Karpas-422 (cell line): ENCODE results near the gene TMEM132E. TPM values are rescaled to one million over a fixed set of nuclear protein-coding genes. Genes with fewer than 3 reads are reported as not detected.

ENCODE experiments used
- DNase-seq: peaks from one replicate; pipeline ENCODE4 v3.0.0-alpha.2; 2015
- H2AFZ ChIP-seq: fragments of 200-600 bp; sonication (generic); 2 replicates; pipeline ENCODE4 v1.6.1; 2014; ENCODE audit warnings: antibody characterized with exemption, low read length, mixed read lengths
- H3K27ac ChIP-seq: fragments of 200-600 bp; sonication (generic); 2 replicates; pipeline ENCODE4 v1.5.1; 2014; ENCODE audit warnings: mild to moderate bottlenecking, low read length, moderate library complexity
- H3K27me3 ChIP-seq: fragments of 200-600 bp; sonication (generic); 2 replicates; pipeline ENCODE4 v1.6.1; 2014; ENCODE audit warnings: low read length, mixed read lengths
- H3K36me3 ChIP-seq: fragments of 200-600 bp; sonication (generic); 2 replicates; pipeline ENCODE4 v1.6.1; 2014; ENCODE audit warnings: low read length, mixed read lengths; ENCODE audit not compliant: insufficient read depth
- H3K4me1 ChIP-seq: fragments of 200-600 bp; sonication (generic); 2 replicates; pipeline ENCODE4 v1.6.1; 2014; ENCODE audit warnings: mild to moderate bottlenecking, low read length, mixed read lengths
- H3K4me2 ChIP-seq: fragments of 200-600 bp; sonication (generic); 2 replicates; pipeline ENCODE4 v1.6.1; 2014; ENCODE audit warnings: low read length, low read depth, mild to moderate bottlenecking; ENCODE audit not compliant: poor library complexity, severe bottlenecking
- H3K4me3 ChIP-seq: fragments of 200-600 bp; sonication (generic); 2 replicates; pipeline ENCODE4 v1.5.1; 2014; ENCODE audit warnings: mild to moderate bottlenecking, antibody characterized with exemption, low read length, mixed read lengths
- H3K79me2 ChIP-seq: fragments of 200-600 bp; sonication (generic); 2 replicates; pipeline ENCODE4 v1.6.1; 2014; ENCODE audit warnings: mild to moderate bottlenecking, low read length, mixed read lengths
- H3K9ac ChIP-seq: fragments of 200-600 bp; sonication (generic); 2 replicates; pipeline ENCODE4 v1.6.0; 2014; ENCODE audit warnings: low read length
- H3K9me2 ChIP-seq: fragments of 200-600 bp; sonication (generic), shearing (Covaris generic); replicated peaks from 2 replicates; pipeline ENCODE4 v1.6.0; 2014; ENCODE audit warnings: mild to moderate bottlenecking, low read length, moderate library complexity; ENCODE audit not compliant: insufficient read depth
- H3K9me3 ChIP-seq: fragments of 300-700, 200-600 bp; sonication (generic); 2 replicates; pipeline ENCODE4 v1.6.1; 2014; ENCODE audit warnings: low read length, mixed read lengths
- H4K20me1 ChIP-seq: fragments of 200-600 bp; sonication (generic); 2 replicates; pipeline ENCODE4 v1.6.1; 2014; ENCODE audit warnings: mild to moderate bottlenecking, antibody characterized with exemption, low read length, low read depth; ENCODE audit not compliant: insufficient read depth
- total RNA-seq: library from RNA; depleted of rRNA; stranded (reverse); fragments of >200 nt; shearing (Covaris generic); gene quantifications from 2 replicates; pipeline ENCODE4 v1.2.3, GENCODE V29; 2014; ENCODE audit warnings: low replicate concordance

TMEM132E gene
- total RNA-seq, 1 experiment from 2014 or later = not detected

DNA sequence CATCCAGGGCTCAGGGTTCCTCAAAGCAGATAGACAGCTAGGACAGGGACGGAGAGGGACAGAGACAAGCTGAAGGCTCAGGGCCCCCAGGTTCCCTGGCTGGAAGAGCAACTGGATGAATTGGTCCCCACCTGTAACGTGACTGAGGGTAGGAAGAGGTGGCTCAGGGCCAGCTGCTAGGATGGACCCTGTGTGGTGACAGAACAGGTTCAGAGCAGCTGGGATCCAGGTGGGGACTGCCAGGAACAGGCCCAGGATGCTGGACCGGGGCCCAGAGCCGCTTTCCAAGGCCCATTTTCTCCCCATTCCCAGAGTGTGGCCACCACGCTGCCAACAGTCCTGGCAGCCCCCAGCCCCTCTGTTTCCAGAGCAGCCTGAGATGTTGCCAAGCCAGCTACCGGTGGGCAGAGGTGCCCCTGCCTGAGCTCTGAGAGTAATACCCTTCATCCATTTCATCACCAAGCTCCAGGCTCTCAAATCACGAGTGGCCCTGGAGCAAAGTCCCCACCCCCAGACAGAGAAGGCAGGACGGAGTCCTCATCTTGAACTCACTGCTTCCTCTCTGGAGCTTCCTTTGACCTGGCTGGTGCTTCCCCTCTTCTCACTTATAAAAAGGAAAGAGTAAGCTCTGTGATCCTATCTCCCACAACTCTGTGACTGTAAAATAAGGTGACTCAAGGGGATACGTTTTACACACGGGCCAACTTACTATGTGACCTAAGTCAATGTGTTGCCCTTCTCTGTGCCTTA is 79.6 kb downstream of the TMEM132E start:
- Histone ChIP-seq H3K9me2 (no peaks in the 10 kb centered on the region), H3K4me1 (no peaks in the 10 kb centered on the region), H2AFZ (no peak overlapping the region), H3K27ac (no peak overlapping the region), H3K27me3 (no peaks in the 10 kb centered on the region), H3K9ac (no peak overlapping the region), H3K4me3 (no peak overlapping the region), H3K36me3 (no peaks in the 10 kb centered on the region), H3K79me2 (no peaks in the 10 kb centered on the region), H4K20me1 (no peaks in the 10 kb centered on the region), H3K4me2 (no peak overlapping the region), H3K9me3 (no peaks in the 10 kb centered on the region)
- no peak for DNase-seq

DNA sequence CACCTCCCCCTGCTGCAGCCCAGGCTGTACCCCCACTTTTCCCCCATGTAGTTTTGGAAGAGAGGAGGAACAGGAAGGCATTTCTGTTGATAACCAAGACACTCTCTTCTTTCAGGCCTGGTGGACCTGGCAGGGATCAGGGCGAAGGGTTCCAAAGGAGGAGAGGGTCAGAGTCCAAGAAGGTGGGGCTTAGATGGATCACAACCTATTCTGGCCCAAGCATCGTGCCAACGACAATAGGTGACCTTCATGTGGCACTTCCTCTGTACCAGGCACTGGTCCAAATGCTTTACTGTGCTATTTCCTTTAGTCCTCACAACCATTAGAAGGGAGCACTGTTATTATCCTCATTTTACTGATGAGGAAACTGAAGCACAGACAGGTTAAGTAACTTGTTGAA is 84.3 kb downstream of the TMEM132E start:
- Histone ChIP-seq H4K20me1 (no peaks in the 10 kb centered on the region), H3K79me2 (no peaks in the 10 kb centered on the region), H3K9ac (no peak overlapping the region), H3K36me3 (no peaks in the 10 kb centered on the region), H3K9me2 (no peaks in the 10 kb centered on the region), H3K4me1 (no peaks in the 10 kb centered on the region), H2AFZ (no peak overlapping the region), H3K9me3 (no peaks in the 10 kb centered on the region), H3K27ac (no peak overlapping the region), H3K4me3 (no peak overlapping the region), H3K4me2 (no peak overlapping the region), H3K27me3 (no peaks in the 10 kb centered on the region)
- DNase-seq = no peak

DNA sequence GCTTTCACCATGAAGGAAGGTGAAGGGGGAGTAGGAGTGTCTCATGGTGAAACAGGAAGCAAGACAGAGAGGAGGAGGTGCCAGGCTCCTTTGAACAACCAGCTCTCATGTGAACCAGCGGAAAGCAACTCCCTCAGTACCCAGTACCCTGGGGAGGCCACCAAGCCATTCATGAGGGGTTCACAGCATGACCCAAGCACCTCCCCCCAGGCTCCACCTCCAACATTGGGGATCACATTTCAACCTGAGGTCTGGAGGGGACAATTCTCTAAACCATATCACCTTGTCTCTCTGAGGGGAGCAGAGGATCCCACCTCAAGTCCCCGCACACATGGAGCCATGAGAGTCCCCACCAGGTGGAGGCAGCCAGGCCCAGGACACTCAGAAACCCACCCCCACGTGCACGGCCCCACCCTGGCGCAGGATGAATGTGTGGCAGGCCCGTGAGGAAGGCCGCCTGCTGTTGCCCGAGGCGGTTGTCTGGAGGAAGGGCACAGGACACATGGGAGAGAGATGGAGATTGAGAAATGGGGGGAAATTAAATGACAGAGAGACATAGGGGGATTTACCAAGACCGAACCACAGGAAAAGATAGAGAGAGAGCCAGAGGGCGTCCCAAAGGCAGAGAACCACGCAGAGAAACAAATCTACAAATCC is 85.9 kb downstream of the TMEM132E start:
- Histone ChIP-seq H3K4me3 (no peak overlapping the region), H3K9ac (no peak overlapping the region), H4K20me1 (no peaks in the 10 kb centered on the region), H3K36me3 (no peaks in the 10 kb centered on the region), H3K79me2 (no peaks in the 10 kb centered on the region), H3K27me3 (no peaks in the 10 kb centered on the region), H3K4me2 (no peak overlapping the region), H3K9me2 (no peaks in the 10 kb centered on the region), H2AFZ (no peak overlapping the region), H3K27ac (no peak overlapping the region), H3K9me3 (no peaks in the 10 kb centered on the region), H3K4me1 (no peaks in the 10 kb centered on the region)
- DNase-seq = no peak

- Histone ChIP-seq H3K9me3 (no peaks in the 10 kb centered on the region), H3K27me3 (no peaks in the 10 kb centered on the region), H3K27ac (no peak overlapping the region), H3K4me2 (no peak overlapping the region), H4K20me1 (no peaks in the 10 kb centered on the region), H3K9me2 (no peaks in the 10 kb centered on the region), H3K9ac (no peak overlapping the region), H3K36me3 (no peaks in the 10 kb centered on the region), H2AFZ (no peak overlapping the region), H3K79me2 (no peaks in the 10 kb centered on the region), H3K4me3 (no peak overlapping the region), H3K4me1 (no peaks in the 10 kb centered on the region)
- DNase-seq = no peak
Observed at GRCh38 chr17:34665819-34666763, 86.7 kb downstream of the TMEM132E start.

DNA sequence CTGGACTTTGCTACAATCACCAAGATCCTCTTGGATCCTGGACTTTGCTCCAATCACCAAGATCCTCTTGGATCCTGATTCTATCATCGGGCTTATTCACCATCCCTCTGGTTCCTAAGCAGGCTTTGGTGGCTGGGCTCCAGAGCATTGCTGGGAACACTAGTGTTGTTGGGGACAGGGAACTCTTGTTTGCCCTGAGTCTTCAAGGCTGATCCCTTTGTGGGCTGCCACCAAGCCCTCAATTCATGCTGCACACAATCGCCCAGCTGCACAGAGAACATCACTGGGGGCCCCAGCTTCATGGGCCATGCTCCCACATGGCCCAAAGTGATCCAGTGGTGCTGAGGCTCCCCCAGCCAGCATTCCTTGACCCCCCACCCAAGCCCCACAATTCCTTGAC is 88.3 kb downstream of the TMEM132E start:
- Histone ChIP-seq H3K9me3 (no peaks in the 10 kb centered on the region), H3K4me2 (no peak overlapping the region), H2AFZ (no peak overlapping the region), H3K79me2 (no peaks in the 10 kb centered on the region), H3K9me2 (no peaks in the 10 kb centered on the region), H3K4me3 (no peak overlapping the region), H3K9ac (no peak overlapping the region), H4K20me1 (no peaks in the 10 kb centered on the region), H3K27ac (no peak overlapping the region), H3K36me3 (no peaks in the 10 kb centered on the region), H3K27me3 (no peaks in the 10 kb centered on the region), H3K4me1 (no peaks in the 10 kb centered on the region)
- DNase-seq = no peak

- no peaks in the 10 kb centered on the region for H3K27me3 ChIP-seq
- H3K4me1 ChIP-seq = no peaks in the 10 kb centered on the region
- no peaks in the 10 kb centered on the region for H4K20me1 ChIP-seq
- no peaks in the 10 kb centered on the region for H3K9me3 ChIP-seq
- no peaks in the 10 kb centered on the region for H3K9me2 ChIP-seq
- H3K36me3 ChIP-seq = no peaks in the 10 kb centered on the region
- H3K79me2 ChIP-seq = no peaks in the 10 kb centered on the region
- H3K4me2 ChIP-seq = no peak overlapping the region
- DNase-seq = no peak
- no peak overlapping the region for H3K4me3 ChIP-seq
- no peak overlapping the region for H3K9ac ChIP-seq
- no peak overlapping the region for H3K27ac ChIP-seq
- H2AFZ ChIP-seq = no peak overlapping the region
Observed at GRCh38 chr17:34668206-34668605, 88.8 kb downstream of the TMEM132E start.

GRCh38 chr17:34669511-34669910 is 90.1 kb downstream of the TMEM132E start:
- Histone ChIP-seq H3K9ac (no peak overlapping the region), H4K20me1 (no peaks in the 10 kb centered on the region), H3K4me3 (no peak overlapping the region), H3K4me2 (no peak overlapping the region), H3K9me2 (no peaks in the 10 kb centered on the region), H3K9me3 (no peaks in the 10 kb centered on the region), H2AFZ (no peak overlapping the region), H3K36me3 (no peaks in the 10 kb centered on the region), H3K4me1 (no peaks in the 10 kb centered on the region), H3K27ac (no peak overlapping the region), H3K79me2 (no peaks in the 10 kb centered on the region), H3K27me3 (no peaks in the 10 kb centered on the region)
- DNase-seq = no peak

DNA sequence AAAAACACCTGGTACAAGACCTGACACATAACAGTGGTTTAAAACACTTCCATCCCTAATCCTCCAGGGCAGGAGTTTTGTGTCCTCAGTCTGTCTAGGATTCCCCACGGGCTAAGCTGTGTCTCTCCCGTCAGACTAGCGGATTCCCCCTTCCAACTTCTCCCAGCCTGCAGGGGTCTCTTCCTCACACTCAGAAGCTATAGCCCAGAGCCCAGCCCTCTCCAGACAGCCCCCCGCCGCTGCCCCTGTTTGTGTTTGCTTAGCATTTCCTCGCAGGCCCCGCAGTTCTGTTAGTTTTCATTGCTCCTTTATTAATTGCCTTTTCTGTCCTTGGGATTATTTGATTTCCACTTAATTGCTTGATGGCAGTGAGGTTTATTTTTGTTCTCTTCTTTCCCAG is 91.2 kb downstream of the TMEM132E start:
- no peak for DNase-seq
- no peak overlapping the region for H3K4me3 ChIP-seq
- no peak overlapping the region for H3K4me2 ChIP-seq
- no peaks in the 10 kb centered on the region for H3K9me3 ChIP-seq
- H2AFZ ChIP-seq = no peak overlapping the region
- H3K4me1 ChIP-seq = no peaks in the 10 kb centered on the region
- no peaks in the 10 kb centered on the region for H3K27me3 ChIP-seq
- no peaks in the 10 kb centered on the region for H4K20me1 ChIP-seq
- H3K27ac ChIP-seq = no peak overlapping the region
- no peaks in the 10 kb centered on the region for H3K36me3 ChIP-seq
- H3K9ac ChIP-seq = no peak overlapping the region
- H3K79me2 ChIP-seq = no peaks in the 10 kb centered on the region
- H3K9me2 ChIP-seq = no peaks in the 10 kb centered on the region
